ENCODE data around the gene MREG. TPM values are rescaled to one million over a fixed set of nuclear protein-coding genes. Genes with fewer than 3 reads are reported as not detected.

Gene MREG
- total RNA-seq, 1 donor from 2014 or later = 1.8 TPM

GRCh38 chr2:215921895-215922294 lies 91.5 kb downstream of the MREG start:
- Mint-ChIP-seq H3K27me3 (ENCODE audit: low read depth) (no peaks in the 10 kb centered on the region), H3K4me3 (ENCODE audit: unreplicated experiment) (no peak overlapping the region), H3K36me3 (ENCODE audit: low read depth) (no peaks in the 10 kb centered on the region), H3K27ac (ENCODE audit: unreplicated experiment) (peak overlapping the region; percentile 83), H3K4me1 (ENCODE audit: low read depth) (peaks cover 65% of the 10 kb centered on the region), H3K9me3 (ENCODE audit: low read depth) (peaks cover 2% of the 10 kb centered on the region)
- TF ChIP-seq CTCF (IDR thresholded peaks at IDR 0.05) = no peak
- no peak for DNase-seq (ENCODE audit: low spot score)

- Mint-ChIP-seq H3K4me3 (ENCODE audit: unreplicated experiment) (no peak overlapping the region), H3K27me3 (ENCODE audit: low read depth) (no peaks in the 10 kb centered on the region), H3K36me3 (ENCODE audit: low read depth) (no peaks in the 10 kb centered on the region), H3K4me1 (ENCODE audit: low read depth) (peaks cover 62% of the 10 kb centered on the region), H3K27ac (ENCODE audit: unreplicated experiment) (peak overlapping the region; percentile 83), H3K9me3 (ENCODE audit: low read depth) (peaks cover 5% of the 10 kb centered on the region)
- no peak for DNase-seq (ENCODE audit: low spot score)
- peak; percentile 98 for TF ChIP-seq CTCF (IDR thresholded peaks at IDR 0.05)
Measured at GRCh38 chr2:215920244-215921100, 92.9 kb downstream of the MREG start.

GRCh38 chr2:215919624-215920243 lies 93.6 kb downstream of the MREG start:
- TF ChIP-seq CTCF (IDR thresholded peaks at IDR 0.05) = no peak
- no peaks in the 10 kb centered on the region for H3K27me3 Mint-ChIP-seq (ENCODE audit: low read depth)
- peaks cover 8% of the 10 kb centered on the region for H3K9me3 Mint-ChIP-seq (ENCODE audit: low read depth)
- peaks cover 2% of the 10 kb centered on the region for H3K36me3 Mint-ChIP-seq (ENCODE audit: low read depth)
- no peak overlapping the region for H3K4me3 Mint-ChIP-seq (ENCODE audit: unreplicated experiment)
- peak overlapping the region; percentile 95 for H3K27ac Mint-ChIP-seq (ENCODE audit: unreplicated experiment)
- DNase-seq (ENCODE audit: low spot score) = no peak
- H3K4me1 Mint-ChIP-seq (ENCODE audit: low read depth) = peaks cover 61% of the 10 kb centered on the region

- TF ChIP-seq CTCF (IDR thresholded peaks at IDR 0.05) = no peak
- peak overlapping the region; percentile 95 for H3K27ac Mint-ChIP-seq (ENCODE audit: unreplicated experiment)
- H3K27me3 Mint-ChIP-seq (ENCODE audit: low read depth) = no peaks in the 10 kb centered on the region
- H3K4me3 Mint-ChIP-seq (ENCODE audit: unreplicated experiment) = no peak overlapping the region
- H3K4me1 Mint-ChIP-seq (ENCODE audit: low read depth) = peaks cover 65% of the 10 kb centered on the region
- peaks cover 8% of the 10 kb centered on the region for H3K9me3 Mint-ChIP-seq (ENCODE audit: low read depth)
- DNase-seq (ENCODE audit: low spot score) = no peak
- H3K36me3 Mint-ChIP-seq (ENCODE audit: low read depth) = peaks cover 2% of the 10 kb centered on the region
Measured at GRCh38 chr2:215918901-215919599, 94.3 kb downstream of the MREG start.

- Mint-ChIP-seq H3K27me3 (ENCODE audit: low read depth) (no peaks in the 10 kb centered on the region), H3K36me3 (ENCODE audit: low read depth) (peaks cover 2% of the 10 kb centered on the region), H3K4me1 (ENCODE audit: low read depth) (peaks cover 70% of the 10 kb centered on the region), H3K9me3 (ENCODE audit: low read depth) (peaks cover 8% of the 10 kb centered on the region), H3K27ac (ENCODE audit: unreplicated experiment) (peak overlapping the region; percentile 95), H3K4me3 (ENCODE audit: unreplicated experiment) (no peak overlapping the region)
- peak; percentile 3 for TF ChIP-seq CTCF (IDR thresholded peaks at IDR 0.05)
- DNase-seq (ENCODE audit: low spot score) = no peak
Measured at GRCh38 chr2:215917953-215918620, 95.3 kb downstream of the MREG start.
